CD4-positive, alpha-beta T cell treated with Interleukin-4 for 4 hours (primary cell): ENCODE data around the gene CLCN4.
A peak's percentile ranks its signal among the peaks of the same experiment; 100 is the strongest.

ENCODE experiments used
- DNase-seq: peaks from one replicate; pipeline ENCODE4 v3.0.0-alpha.2; 2020

CLCN4 gene

GRCh38 chrX:10199212-10199611 is 42.4 kb downstream of the CLCN4 start:
- peak; percentile 19 for DNase-seq

- no peak for DNase-seq
Observed at GRCh38 chrX:10203617-10204016, 46.8 kb downstream of the CLCN4 start.

GRCh38 chrX:10206317-10206716 is 49.5 kb downstream of the CLCN4 start:
- no peak for DNase-seq

- DNase-seq, result no peak
Observed at GRCh38 chrX:10208281-10208856, 51.6 kb downstream of the CLCN4 start.

GRCh38 chrX:10208953-10209352 is 52.2 kb downstream of the CLCN4 start:
- no peak for DNase-seq

- no peak for DNase-seq
Observed at GRCh38 chrX:10212395-10212794, 55.6 kb downstream of the CLCN4 start.

GRCh38 chrX:10213716-10214115 is 56.9 kb downstream of the CLCN4 start:
- DNase-seq, result no peak

- no peak for DNase-seq
Observed at GRCh38 chrX:10216208-10216607, 59.4 kb downstream of the CLCN4 start.

GRCh38 chrX:10217198-10217597 is 60.4 kb downstream of the CLCN4 start:
- no peak for DNase-seq

GRCh38 chrX:10221651-10222050 is 64.9 kb downstream of the CLCN4 start:
- DNase-seq, result no peak

- DNase-seq, result no peak
Observed at GRCh38 chrX:10223276-10223675, 66.5 kb downstream of the CLCN4 start.

GRCh38 chrX:10223781-10224180 is 67.0 kb downstream of the CLCN4 start:
- DNase-seq, result no peak

- no peak for DNase-seq
Observed at GRCh38 chrX:10230222-10230621, 73.4 kb downstream of the CLCN4 start.

- no peak for DNase-seq
Observed at GRCh38 chrX:10231461-10231860, 74.7 kb downstream of the CLCN4 start.

GRCh38 chrX:10233173-10233572 is 76.4 kb downstream of the CLCN4 start:
- DNase-seq, result no peak

- DNase-seq, result no peak
Observed at GRCh38 chrX:10233696-10234095, 76.9 kb downstream of the CLCN4 start.

- no peak for DNase-seq
Observed at GRCh38 chrX:10235851-10236250, 79.1 kb downstream of the CLCN4 start.

- DNase-seq, result no peak
Observed at GRCh38 chrX:10237241-10237640, 80.5 kb downstream of the CLCN4 start.

GRCh38 chrX:10239611-10240064 is 82.9 kb downstream of the CLCN4 start:
- no peak for DNase-seq

GRCh38 chrX:10240918-10241317 is 84.1 kb downstream of the CLCN4 start:
- DNase-seq, result no peak

- no peak for DNase-seq
Observed at GRCh38 chrX:10242026-10242425, 85.3 kb downstream of the CLCN4 start.

GRCh38 chrX:10243106-10243505 is 86.3 kb downstream of the CLCN4 start:
- no peak for DNase-seq

- DNase-seq, result no peak
Observed at GRCh38 chrX:10244915-10245622, 88.3 kb downstream of the CLCN4 start.

GRCh38 chrX:10245886-10246285 is 89.1 kb downstream of the CLCN4 start:
- DNase-seq, result no peak

GRCh38 chrX:10246297-10246696 is 89.5 kb downstream of the CLCN4 start:
- DNase-seq, result no peak
